Gastrocnemius medialis (tissue), 4 donors: ENCODE data around the gene ADAP1.

Source experiments
- CTCF ChIP-seq, 5 experiments: fragments of 450-650 bp in 3 of 5; fragments of 200-600 bp in 2 of 5; sonication (generic) in 2 of 5; IDR thresholded peaks in 4 of 5; conservative IDR thresholded peaks in 1 of 5; 1 replicate in 4 of 5; 2 replicates in 1 of 5; pipeline ENCODE4 v1.5.1; 2016 to 2019; ENCODE audit warnings: antibody characterized with exemption in 5 of 5, mild to moderate bottlenecking in 3 of 5, moderate library complexity in 3 of 5
- POLR2A ChIP-seq, 2 donors: fragments of 450-650 bp; IDR thresholded peaks; one replicate each; pipeline ENCODE4 v1.6.1; 2017; ENCODE audit warnings: antibody characterized with exemption in 2 of 2, mild to moderate bottlenecking in 2 of 2, moderate library complexity in 2 of 2

GRCh38 chr7:990352-990932 lies 36.0 kb upstream of the ADAP1 start:
- TF ChIP-seq CTCF (IDR thresholded peaks at IDR 0.05 in 4 of 5, conservative IDR thresholded peaks at IDR 0.05 in 1 of 5) (no peak), POLR2A (IDR thresholded peaks at IDR 0.05) (no peak)
